Right renal pelvis (tissue), 4 donors: ENCODE measurements around the gene ELMO1. TPM values are rescaled to one million over a fixed set of nuclear protein-coding genes. Genes with fewer than 3 reads are reported as not detected.

ENCODE experiments used
- DNase-seq, 4 donors: peaks; one replicate each; pipeline ENCODE4 v3.0.0-alpha.2; 2013; ENCODE audit warnings: low read depth in 4 of 4, low spot score in 3 of 4, missing footprints in 1 of 4
- polyA plus RNA-seq, 4 donors: library from polyadenylated mRNA; unstranded; fragments of 120-200 nt; gene quantifications; one replicate each; pipeline ENCODE4 v1.2.1, GENCODE V29; 2013; ENCODE audit not compliant: insufficient read length in 4 of 4

Gene ELMO1
- polyA plus RNA-seq, 4 donors: 9.9 to 14.6 (median 11.3) TPM

GRCh38 chr7:36910401-36910800, 538.3 kb downstream of the ELMO1 start:
- DNase-seq: no peak

- DNase-seq: peak in 1 of 4 donors; percentile 23
These were observed 541.6 kb downstream of the ELMO1 start for GRCh38 chr7:36906956-36907635.

GRCh38 chr7:36906448-36906847, 542.2 kb downstream of the ELMO1 start:
- no peak for DNase-seq

GRCh38 chr7:36905841-36906240, 542.8 kb downstream of the ELMO1 start:
- peak in 3 of 4 donors; percentile 18 to 29 (median 19) for DNase-seq

- DNase-seq: peak in 1 of 4 donors; percentile 20
These were observed 543.9 kb downstream of the ELMO1 start for GRCh38 chr7:36904802-36905201.

- no peak for DNase-seq
These were observed 544.6 kb downstream of the ELMO1 start for GRCh38 chr7:36904101-36904500.

GRCh38 chr7:36900988-36901710, 547.5 kb downstream of the ELMO1 start:
- no peak for DNase-seq

GRCh38 chr7:36898186-36898585, 550.5 kb downstream of the ELMO1 start:
- DNase-seq: no peak

GRCh38 chr7:36896956-36897590, 551.6 kb downstream of the ELMO1 start:
- no peak for DNase-seq

GRCh38 chr7:36896418-36896817, 552.2 kb downstream of the ELMO1 start:
- DNase-seq: no peak

GRCh38 chr7:36895192-36895591, 553.5 kb downstream of the ELMO1 start:
- no peak for DNase-seq

- DNase-seq: no peak
These were observed 554.5 kb downstream of the ELMO1 start for GRCh38 chr7:36894190-36894589.

GRCh38 chr7:36889182-36889581, 559.5 kb downstream of the ELMO1 start:
- DNase-seq: no peak

- DNase-seq: no peak
These were observed 560.7 kb downstream of the ELMO1 start for GRCh38 chr7:36887969-36888368.

GRCh38 chr7:36887233-36887632, 561.4 kb downstream of the ELMO1 start:
- no peak for DNase-seq

- no peak for DNase-seq
These were observed 563.8 kb downstream of the ELMO1 start for GRCh38 chr7:36884910-36885309.

- DNase-seq: no peak
These were observed 564.3 kb downstream of the ELMO1 start for GRCh38 chr7:36884351-36884750.

GRCh38 chr7:36881233-36881874, 567.3 kb downstream of the ELMO1 start:
- DNase-seq: no peak

GRCh38 chr7:36880108-36880507, 568.6 kb downstream of the ELMO1 start:
- DNase-seq: no peak

GRCh38 chr7:36879021-36879420, 569.6 kb downstream of the ELMO1 start:
- DNase-seq: no peak

GRCh38 chr7:36878288-36878687, 570.4 kb downstream of the ELMO1 start:
- DNase-seq: no peak
